Trophoblast cell (in vitro differentiated cells and primary cell): ENCODE data around the gene LDB3.

Experiments used
- DNase-seq, 2 donors: peaks; one replicate each; pipeline ENCODE4 v3.0.0-alpha.2; 2016
- H2AFZ ChIP-seq: 2 replicates; pipeline ENCODE4 v1.6.1; 2013; ENCODE audit warnings: low read length, moderate library complexity, mild to moderate bottlenecking; ENCODE audit not compliant: insufficient read depth, poor library complexity
- H2AK5ac ChIP-seq: 2 replicates; pipeline ENCODE4 v1.6.1; 2013; ENCODE audit warnings: mild to moderate bottlenecking, low read length
- H2BK120ac ChIP-seq: 2 replicates; pipeline ENCODE4 v1.6.1; 2013; ENCODE audit warnings: low read length, mild to moderate bottlenecking, moderate library complexity; ENCODE audit not compliant: insufficient read depth, poor library complexity
- H2BK12ac ChIP-seq: 2 replicates; pipeline ENCODE4 v1.6.1; 2013; ENCODE audit warnings: mild to moderate bottlenecking, low read length, moderate library complexity
- H2BK5ac ChIP-seq: 2 replicates; pipeline ENCODE4 v1.6.1; 2013; ENCODE audit warnings: low read length, low read depth, moderate library complexity, mild to moderate bottlenecking; ENCODE audit not compliant: poor library complexity
- H3K14ac ChIP-seq: 2 replicates; pipeline ENCODE4 v1.6.1; 2013; ENCODE audit warnings: mild to moderate bottlenecking, low read length
- H3K18ac ChIP-seq: 2 replicates; pipeline ENCODE4 v1.6.1; 2013; ENCODE audit warnings: mild to moderate bottlenecking, low read length
- H3K23ac ChIP-seq: 2 replicates; pipeline ENCODE4 v1.6.1; 2013; ENCODE audit warnings: low read length
- H3K27ac ChIP-seq: 2 replicates; pipeline ENCODE4 v1.5.1; 2013; ENCODE audit warnings: low read depth, mild to moderate bottlenecking, inconsistent platforms, low read length, moderate library complexity
- H3K27me3 ChIP-seq: 2 replicates; pipeline ENCODE4 v1.6.1; 2013; ENCODE audit warnings: inconsistent platforms, mild to moderate bottlenecking, low read length, moderate library complexity; ENCODE audit not compliant: insufficient read depth
- H3K36me3 ChIP-seq, 2 experiments: 1 replicate in 1 of 2; 2 replicates in 1 of 2; pipeline ENCODE4 v1.6.1; 2013; ENCODE audit warnings: low read length in 2 of 2, mild to moderate bottlenecking in 2 of 2, moderate library complexity in 1 of 2; ENCODE audit not compliant: insufficient read depth in 2 of 2, control insufficient read depth in 1 of 2
- H3K4ac ChIP-seq: 2 replicates; pipeline ENCODE4 v1.6.1; 2013; ENCODE audit warnings: low read depth, mild to moderate bottlenecking, low read length, moderate library complexity
- H3K4me1 ChIP-seq, 2 experiments: 1 replicate in 1 of 2; 2 replicates in 1 of 2; pipeline ENCODE4 v1.6.1; 2013; ENCODE audit warnings: low read length in 2 of 2, mild to moderate bottlenecking in 2 of 2, moderate library complexity in 1 of 2; ENCODE audit not compliant: insufficient read depth in 2 of 2, control insufficient read depth in 1 of 2
- H3K4me2 ChIP-seq: 2 replicates; pipeline ENCODE4 v1.6.1; 2013; ENCODE audit warnings: inconsistent platforms, mild to moderate bottlenecking, low read length, moderate library complexity
- H3K4me3 ChIP-seq: 2 replicates; pipeline ENCODE4 v1.5.1; 2013; ENCODE audit warnings: mild to moderate bottlenecking, low read depth, low read length, inconsistent platforms
- H3K79me1 ChIP-seq: one replicate; pipeline ENCODE4 v1.6.1; 2013; ENCODE audit warnings: low read length
- H3K79me2 ChIP-seq: 2 replicates; pipeline ENCODE4 v1.6.1; 2013; ENCODE audit warnings: low read length, mild to moderate bottlenecking; ENCODE audit not compliant: control insufficient read depth, insufficient read depth, poor library complexity
- H3K9ac ChIP-seq: 2 replicates; pipeline ENCODE4 v1.6.1; 2013; ENCODE audit warnings: mild to moderate bottlenecking, low read length
- H3K9me3 ChIP-seq: 2 replicates; pipeline ENCODE4 v1.6.1; 2013; ENCODE audit warnings: low read depth, mild to moderate bottlenecking, control low read depth, inconsistent platforms, low read length; ENCODE audit not compliant: insufficient read depth
- H4K12ac ChIP-seq: 2 replicates; pipeline ENCODE4 v1.6.1; 2013; ENCODE audit warnings: low read depth, mild to moderate bottlenecking, low read length, moderate library complexity
- H4K8ac ChIP-seq: 2 replicates; pipeline ENCODE4 v1.6.1; 2013; ENCODE audit warnings: low read depth, mild to moderate bottlenecking, low read length, moderate library complexity
- H4K91ac ChIP-seq: one replicate; pipeline ENCODE4 v1.6.1; 2013; ENCODE audit warnings: low read depth, mild to moderate bottlenecking, low read length, moderate library complexity
- WGBS: extraction: QIAGEN DNeasy Blood & Tissue Kit; methylation state at CpG from one replicate; pipeline ENCODE4 v1.1.7; 2013; ENCODE audit warnings: missing lambda C conversion rate; ENCODE audit not compliant: insufficient read length, insufficient coverage; ENCODE audit errors: extremely low coverage; 5-methylcytosine and 5-hydroxymethylcytosine counted together

LDB3 gene

GRCh38 chr10:86712317-86712707 lies 44.0 kb downstream of the LDB3 start:
- Histone ChIP-seq H3K14ac (peak overlapping the region; percentile 57), H3K4me2 (peak overlapping the region; percentile 94), H3K9ac (peak overlapping the region; percentile 75), H2BK12ac (peak overlapping the region; percentile 12), H3K27ac (peak overlapping the region; percentile 97), H3K4me1 (peaks cover 9 to 16% of the 10 kb centered on the region in 2 experiments), H3K9me3 (no peaks in the 10 kb centered on the region), H2BK120ac (peak overlapping the region; percentile 70), H3K4ac (peak overlapping the region; percentile 30), H3K18ac (peak overlapping the region; percentile 67), H3K4me3 (peak overlapping the region; percentile 66), H4K8ac (peak overlapping the region; percentile 92), H3K79me1 (peaks cover 16% of the 10 kb centered on the region), H2AK5ac (no peak overlapping the region), H2BK5ac (peak overlapping the region; percentile 90), H3K79me2 (peaks cover 11% of the 10 kb centered on the region), H3K36me3 (no peaks in the 10 kb centered on the region), H4K91ac (peak overlapping the region; percentile 96), H3K23ac (no peak overlapping the region), H4K12ac (peak overlapping the region; percentile 93), H2AFZ (peak overlapping the region; percentile 85), H3K27me3 (no peaks in the 10 kb centered on the region)
- WGBS: no CpG with 5 or more reads among the region's 9 CpGs
- no peak for DNase-seq

- Histone ChIP-seq H3K36me3 (no peaks in the 10 kb centered on the region), H2BK12ac (no peak overlapping the region), H3K4me3 (no peak overlapping the region), H3K27me3 (no peaks in the 10 kb centered on the region), H3K27ac (no peak overlapping the region), H3K4ac (no peak overlapping the region), H4K91ac (no peak overlapping the region), H2AFZ (no peak overlapping the region), H3K23ac (no peak overlapping the region), H3K9ac (no peak overlapping the region), H3K4me2 (no peak overlapping the region), H4K8ac (no peak overlapping the region), H3K18ac (no peak overlapping the region), H3K14ac (no peak overlapping the region), H2BK120ac (no peak overlapping the region), H3K79me1 (peaks cover 16% of the 10 kb centered on the region), H2AK5ac (no peak overlapping the region), H4K12ac (no peak overlapping the region), H2BK5ac (no peak overlapping the region), H3K9me3 (no peaks in the 10 kb centered on the region), H3K4me1 (peaks cover 9 to 16% of the 10 kb centered on the region in 2 experiments), H3K79me2 (peaks cover 11% of the 10 kb centered on the region)
- no CpG with 5 or more reads among the region's 6 CpGs for WGBS
- no peak for DNase-seq
Observed at GRCh38 chr10:86715156-86715795, 47.0 kb downstream of the LDB3 start.

- WGBS: no CpG with 5 or more reads among the region's 5 CpGs
- peaks cover 9% of the 10 kb centered on the region for H3K79me2 ChIP-seq
- no peak overlapping the region for H2BK120ac ChIP-seq
- H3K4ac ChIP-seq: no peak overlapping the region
- H3K9me3 ChIP-seq: no peaks in the 10 kb centered on the region
- no peaks in the 10 kb centered on the region for H3K27me3 ChIP-seq
- H3K9ac ChIP-seq: no peak overlapping the region
- H3K4me1 ChIP-seq: peaks cover 7 to 13% of the 10 kb centered on the region in 2 experiments
- DNase-seq: no peak
- no peak overlapping the region for H3K14ac ChIP-seq
- no peak overlapping the region for H2AFZ ChIP-seq
- H3K4me2 ChIP-seq: no peak overlapping the region
- no peak overlapping the region for H3K18ac ChIP-seq
- no peak overlapping the region for H3K27ac ChIP-seq
- H2AK5ac ChIP-seq: no peak overlapping the region
- H3K79me1 ChIP-seq: peaks cover 12% of the 10 kb centered on the region
- H2BK5ac ChIP-seq: no peak overlapping the region
- H3K4me3 ChIP-seq: no peak overlapping the region
- no peak overlapping the region for H2BK12ac ChIP-seq
- no peak overlapping the region for H3K23ac ChIP-seq
- no peak overlapping the region for H4K91ac ChIP-seq
- H3K36me3 ChIP-seq: no peaks in the 10 kb centered on the region
- H4K8ac ChIP-seq: no peak overlapping the region
- H4K12ac ChIP-seq: no peak overlapping the region
Observed at GRCh38 chr10:86715836-86716235, 47.5 kb downstream of the LDB3 start.

GRCh38 chr10:86716466-86716865 lies 48.2 kb downstream of the LDB3 start:
- H2BK120ac ChIP-seq: no peak overlapping the region
- DNase-seq: no peak
- WGBS: no CpG with 5 or more reads among the region's 13 CpGs

More at GRCh38 chr10:86716466-86716865, 48.2 kb downstream of the LDB3 start:
- Histone ChIP-seq H3K18ac (no peak overlapping the region), H3K14ac (no peak overlapping the region), H4K91ac (no peak overlapping the region), H3K27ac (no peak overlapping the region), H3K4me2 (no peak overlapping the region), H2BK5ac (no peak overlapping the region), H3K27me3 (no peaks in the 10 kb centered on the region), H3K36me3 (no peaks in the 10 kb centered on the region), H2BK12ac (no peak overlapping the region), H4K12ac (no peak overlapping the region), H3K79me2 (peaks cover 6% of the 10 kb centered on the region), H2AK5ac (no peak overlapping the region), H4K8ac (no peak overlapping the region), H3K4ac (no peak overlapping the region), H3K4me1 (peaks cover 6 to 12% of the 10 kb centered on the region in 2 experiments), H3K23ac (no peak overlapping the region), H3K79me1 (peaks cover 8% of the 10 kb centered on the region), H3K9ac (no peak overlapping the region), H2AFZ (no peak overlapping the region), H3K4me3 (no peak overlapping the region), H3K9me3 (no peaks in the 10 kb centered on the region)
